ENCODE measurements around the gene LNX1.
A peak's percentile ranks its signal among the peaks of the same experiment; 100 is the strongest.

LNX1 gene

DNA sequence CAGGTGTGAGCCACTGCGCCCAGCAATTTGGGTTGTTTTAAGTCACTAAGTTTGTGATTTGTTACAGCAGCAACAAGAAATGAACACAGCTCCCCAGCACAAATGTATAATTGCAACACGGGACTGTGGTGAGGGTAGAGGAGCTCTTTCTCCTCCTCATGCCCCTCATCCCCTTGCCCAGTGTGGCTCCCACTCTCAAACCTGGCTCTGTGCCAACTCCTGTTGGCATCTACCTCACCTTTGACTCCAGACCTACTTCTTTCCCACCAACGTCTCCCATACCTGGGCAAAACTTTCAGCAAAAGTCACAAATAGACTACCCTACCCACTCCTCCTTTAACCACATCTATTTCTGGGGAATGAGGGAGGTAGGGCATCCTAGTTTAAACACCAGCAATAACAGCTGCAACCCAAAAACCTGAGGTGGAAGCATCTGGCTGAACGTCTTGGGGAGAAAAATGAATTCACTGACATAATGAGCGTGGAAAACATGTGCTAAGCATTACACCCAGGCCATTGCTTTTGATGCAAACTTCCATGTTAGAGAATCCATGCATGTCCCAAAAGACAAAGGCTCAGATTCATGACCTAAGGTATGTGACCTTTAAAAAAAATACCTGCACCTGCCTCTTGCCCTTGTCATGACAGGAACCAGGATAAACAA lies 19.2 kb downstream of the LNX1 start:
- no peak for DNase-seq

DNA sequence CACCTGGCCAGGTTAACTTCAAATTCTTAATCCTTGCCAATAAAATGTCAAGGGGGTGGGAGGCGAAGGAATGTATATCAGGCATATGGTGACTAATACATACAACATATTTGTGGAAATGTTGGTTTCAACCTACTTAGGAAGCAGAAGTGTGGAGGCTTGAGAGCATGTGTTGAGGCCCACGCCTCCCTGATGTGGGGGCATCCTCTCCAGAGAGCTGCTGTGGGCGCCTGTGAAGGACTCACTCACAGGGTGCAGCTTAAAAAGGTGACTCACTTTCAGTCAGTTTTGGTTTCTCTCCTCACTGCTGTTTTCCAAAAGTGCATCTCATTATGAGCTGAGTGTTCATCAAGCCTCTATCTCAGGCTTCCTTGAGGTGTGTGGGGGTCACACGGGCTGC lies 27.5 kb downstream of the LNX1 start:
- DNase-seq = no peak

DNA sequence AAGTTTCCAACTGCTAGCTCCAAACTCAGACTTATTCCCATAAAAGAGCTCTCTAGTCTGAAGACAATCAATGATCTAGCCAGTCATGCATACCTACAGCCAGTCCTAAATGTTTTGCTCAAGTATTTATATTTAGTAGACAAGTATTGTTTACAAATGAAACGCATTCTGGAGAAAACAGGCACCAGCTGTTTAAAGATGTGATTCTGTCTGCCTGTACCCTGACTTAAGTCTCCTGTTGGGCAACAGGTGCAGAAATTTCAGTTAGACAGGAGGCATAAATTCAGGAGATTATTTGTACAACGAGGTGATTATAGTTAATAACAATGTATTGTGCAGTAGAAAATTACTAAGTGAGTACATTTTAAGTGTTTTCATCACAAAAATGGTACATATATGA lies 28.9 kb downstream of the LNX1 start:
- DNase-seq = no peak

DNA sequence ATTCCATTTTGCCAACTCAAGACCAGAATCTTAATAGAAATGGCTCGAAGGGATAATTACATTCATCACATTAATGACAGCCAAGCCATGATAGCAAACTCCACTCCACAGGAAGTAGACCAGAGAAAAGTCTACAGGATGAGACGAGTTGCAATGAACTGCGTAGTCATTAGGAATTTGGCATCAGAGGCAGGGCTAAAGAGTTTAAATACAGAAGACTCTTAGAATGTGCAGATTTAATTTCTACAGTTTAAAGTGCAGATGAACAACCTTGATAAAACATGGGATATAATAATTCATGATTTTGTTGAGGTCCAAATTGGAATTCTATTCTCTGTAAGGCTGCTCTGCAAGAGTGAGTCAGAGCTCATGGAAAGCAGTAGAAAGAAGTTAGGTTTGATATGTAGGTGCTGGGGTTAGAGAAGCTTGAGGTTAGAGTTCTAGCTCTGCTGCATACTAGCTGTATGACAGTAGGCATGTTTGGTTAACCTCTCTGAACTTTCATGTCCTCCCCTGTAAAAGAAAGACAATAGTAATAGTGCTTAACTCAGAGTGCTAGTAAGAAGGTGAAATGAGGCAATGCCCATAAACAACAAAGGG lies 32.2 kb downstream of the LNX1 start:
- no peak for DNase-seq

DNA sequence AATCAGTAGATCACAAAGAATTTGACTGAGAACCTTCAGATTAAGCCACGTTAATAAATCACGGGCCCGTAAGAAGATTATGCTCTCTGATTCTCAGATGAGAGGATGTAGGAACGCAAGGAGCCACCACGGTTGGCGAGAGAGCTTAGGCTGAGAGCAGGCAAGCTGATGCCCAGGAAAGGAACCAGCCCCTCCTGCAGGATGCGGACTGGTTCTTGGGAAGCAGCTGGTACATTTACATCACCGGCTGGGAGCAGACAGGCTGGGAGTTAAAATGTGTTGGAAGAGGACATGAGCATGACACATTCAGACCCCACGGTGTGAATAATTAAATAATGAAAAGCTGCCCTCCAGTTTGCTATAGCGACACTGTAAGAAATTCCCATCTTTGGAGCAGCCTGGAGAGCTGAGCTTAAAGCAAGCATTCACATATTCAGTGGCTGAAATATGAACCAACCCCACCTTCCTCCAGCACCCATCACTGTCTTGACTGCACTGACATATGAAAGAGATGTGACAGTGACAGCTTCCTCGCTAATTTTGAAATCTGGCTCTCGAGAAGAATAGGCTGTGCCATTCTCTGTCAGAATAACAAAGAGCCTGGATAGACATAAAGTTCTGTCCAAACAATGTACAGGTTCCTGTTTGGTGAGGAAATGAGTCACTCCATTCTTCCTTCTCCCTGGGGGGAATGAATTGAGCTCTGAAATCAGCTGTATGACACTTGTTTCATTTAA lies 33.1 kb downstream of the LNX1 start:
- peak; percentile 1 for DNase-seq

DNA sequence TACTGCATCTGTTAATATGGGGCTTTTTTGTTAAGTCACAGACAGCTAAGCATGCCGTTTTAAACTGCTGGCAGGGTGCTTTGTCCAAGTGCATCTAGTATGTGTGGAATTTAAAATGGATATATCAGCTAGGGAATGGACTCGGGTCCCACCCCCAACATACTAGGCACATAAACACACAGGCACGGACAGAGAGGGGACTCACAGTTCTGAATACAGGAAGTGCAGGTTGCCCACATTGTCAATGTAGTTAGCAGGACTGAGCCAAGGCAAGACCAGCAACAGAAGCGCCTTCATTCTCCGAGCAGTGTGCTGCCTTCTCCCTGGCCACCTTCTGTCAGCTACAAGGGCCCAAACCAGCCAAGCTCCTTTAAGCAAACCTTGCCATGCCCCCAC lies 33.6 kb downstream of the LNX1 start:
- DNase-seq = no peak

DNA sequence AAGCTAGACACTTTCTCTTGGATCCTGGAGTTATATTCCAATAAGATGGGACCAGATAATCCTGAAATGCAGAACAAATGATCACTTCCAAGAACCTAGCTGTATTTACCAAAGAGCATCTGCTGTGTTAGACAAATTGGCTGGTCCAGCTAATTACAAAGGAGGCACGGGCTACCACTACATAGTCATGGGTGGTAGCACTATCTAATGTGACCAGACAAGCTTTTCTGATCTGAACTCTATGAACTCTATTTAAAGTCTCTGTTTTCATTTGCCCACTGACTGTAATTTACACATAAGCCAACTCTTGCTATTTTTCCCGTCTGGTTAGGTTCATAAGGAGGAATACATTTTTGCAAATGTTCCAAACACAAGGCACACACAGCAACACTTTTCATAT lies 34.6 kb downstream of the LNX1 start:
- no peak for DNase-seq

DNA sequence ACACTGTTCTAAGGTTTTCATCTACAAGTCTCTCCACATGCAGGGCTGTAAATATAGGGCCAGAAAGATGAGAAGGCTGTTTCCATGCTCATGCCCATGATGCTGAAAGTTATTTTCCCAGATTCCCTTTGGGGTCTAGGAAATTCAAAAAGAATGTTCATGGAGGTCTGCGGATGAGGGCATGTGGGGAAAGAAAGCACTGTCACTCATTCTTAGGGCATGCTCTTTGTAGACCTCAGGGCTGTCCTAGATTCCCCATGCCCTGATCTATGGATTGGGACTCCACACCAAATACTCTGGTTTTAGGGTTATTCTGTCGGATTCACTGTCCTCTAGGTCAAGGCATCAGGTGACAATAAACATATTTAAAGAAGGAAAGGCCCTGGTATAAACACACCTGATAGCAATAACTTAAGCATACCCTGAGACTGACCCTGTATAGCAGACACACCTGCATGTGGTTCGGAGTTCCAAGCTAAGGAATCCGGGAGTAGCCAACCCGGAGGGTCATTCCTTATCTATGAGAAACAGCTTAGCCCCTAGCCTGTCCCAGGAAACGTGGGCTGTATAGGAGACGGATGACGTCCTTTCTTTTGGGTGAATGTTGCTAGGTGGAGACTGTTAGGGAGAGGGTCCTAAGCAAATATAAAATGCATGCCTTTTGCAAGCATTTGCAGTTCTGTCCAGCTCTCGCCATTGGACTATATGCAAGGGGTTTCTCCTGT lies 37.6 kb downstream of the LNX1 start:
- no peak for DNase-seq

DNA sequence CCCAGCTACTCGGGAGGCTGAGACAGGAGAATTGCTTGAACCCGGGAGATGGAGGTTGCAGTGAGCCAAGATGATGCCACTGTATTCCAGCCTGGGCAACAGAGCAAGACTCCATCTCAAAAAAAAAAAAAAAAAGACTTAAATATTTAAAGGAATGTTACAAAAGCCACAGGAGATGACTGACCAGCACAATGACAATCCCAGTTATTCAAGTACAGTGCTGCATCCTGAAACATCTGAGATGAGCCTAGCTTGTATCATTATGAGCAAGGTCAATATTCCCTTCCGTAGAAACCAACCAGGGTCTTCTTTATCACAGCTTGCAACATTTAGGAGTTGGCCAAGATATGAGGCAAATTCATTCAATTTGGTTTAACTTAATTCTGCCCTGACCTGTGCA lies 38.6 kb downstream of the LNX1 start:
- DNase-seq = no peak

DNA sequence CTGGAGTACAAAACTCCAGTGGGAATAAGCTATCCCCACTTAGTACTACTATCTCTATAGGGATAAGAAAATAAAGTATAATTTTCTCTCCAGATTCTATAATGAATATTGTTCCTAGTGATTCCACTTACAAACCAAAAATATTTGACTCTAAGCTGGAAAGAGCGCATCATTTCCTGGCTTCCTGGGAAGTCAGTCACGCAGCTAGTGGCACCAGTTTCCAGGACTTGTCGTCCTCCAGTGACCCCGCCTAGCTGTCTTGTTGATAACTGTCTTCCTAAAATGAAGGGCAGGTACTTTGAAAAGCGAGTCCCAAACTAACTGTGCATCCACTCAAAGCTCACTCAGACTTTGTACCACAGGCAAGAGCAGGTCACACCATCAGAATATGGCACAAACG lies 39.3 kb downstream of the LNX1 start:
- no peak for DNase-seq

DNA sequence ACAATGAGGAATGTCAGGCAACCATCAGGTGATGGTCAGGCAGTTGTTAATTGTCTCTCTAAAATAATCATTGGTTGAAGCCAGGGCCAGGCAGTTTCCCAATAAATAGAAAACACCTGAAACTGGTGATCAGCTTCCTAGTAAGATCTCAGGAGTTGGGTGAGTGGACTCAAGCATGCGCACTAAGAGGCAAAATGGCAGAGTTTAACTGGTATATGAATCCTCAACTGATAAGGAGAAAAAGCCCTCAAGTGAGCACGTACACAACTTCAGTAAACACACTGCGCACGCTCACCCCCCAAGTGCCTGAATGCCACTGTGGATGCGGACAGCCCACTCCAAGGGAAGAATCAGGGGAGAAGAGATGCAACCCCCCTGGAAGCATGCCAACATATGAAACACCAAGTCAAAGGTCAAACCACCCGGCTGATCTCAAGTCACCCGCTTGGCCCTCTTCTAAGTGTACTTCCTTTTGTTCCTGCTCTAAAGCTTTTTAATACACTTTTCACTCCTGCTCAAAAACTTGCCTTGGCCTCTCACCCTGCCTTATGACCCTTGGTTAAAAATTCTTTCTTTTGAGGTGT lies 39.9 kb downstream of the LNX1 start:
- DNase-seq = no peak

DNA sequence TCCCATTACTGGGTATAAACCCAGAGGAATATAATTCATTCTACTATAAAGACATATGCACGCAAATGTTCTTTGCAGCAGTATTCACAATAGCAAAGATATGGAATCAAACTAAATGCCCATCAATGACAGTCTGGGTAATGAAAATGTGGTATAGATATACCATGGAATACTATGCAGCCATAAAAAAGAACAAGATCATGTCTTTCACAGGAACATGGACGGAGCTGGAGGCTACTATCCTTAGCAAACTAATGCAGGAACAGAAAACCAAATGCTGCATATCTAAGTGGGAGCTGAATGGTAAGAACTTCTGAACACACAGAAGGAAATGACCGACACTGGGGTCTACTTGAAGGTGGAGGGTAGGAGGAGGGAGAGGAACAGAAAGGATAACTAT lies 42.6 kb downstream of the LNX1 start:
- DNase-seq = no peak

DNA sequence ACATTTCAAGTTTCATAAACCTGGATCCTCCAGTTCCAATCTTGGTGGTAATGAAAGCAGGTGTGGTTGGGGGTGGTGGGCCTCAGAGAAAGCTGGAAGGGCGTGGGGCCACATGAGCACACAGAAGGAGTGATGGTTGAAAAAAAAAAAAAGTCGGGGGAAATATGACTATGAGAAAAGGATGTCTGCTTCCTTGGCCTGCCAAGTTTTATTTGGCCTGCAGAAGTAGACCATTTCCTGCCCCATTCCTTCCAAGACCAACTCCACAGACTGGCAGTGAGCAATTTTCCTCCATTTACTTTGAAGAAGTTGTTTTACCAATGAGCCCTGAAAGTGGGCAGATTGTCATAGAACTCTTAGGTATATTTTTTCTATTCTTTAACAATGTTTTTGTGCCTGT lies 43.3 kb downstream of the LNX1 start:
- DNase-seq = no peak

DNA sequence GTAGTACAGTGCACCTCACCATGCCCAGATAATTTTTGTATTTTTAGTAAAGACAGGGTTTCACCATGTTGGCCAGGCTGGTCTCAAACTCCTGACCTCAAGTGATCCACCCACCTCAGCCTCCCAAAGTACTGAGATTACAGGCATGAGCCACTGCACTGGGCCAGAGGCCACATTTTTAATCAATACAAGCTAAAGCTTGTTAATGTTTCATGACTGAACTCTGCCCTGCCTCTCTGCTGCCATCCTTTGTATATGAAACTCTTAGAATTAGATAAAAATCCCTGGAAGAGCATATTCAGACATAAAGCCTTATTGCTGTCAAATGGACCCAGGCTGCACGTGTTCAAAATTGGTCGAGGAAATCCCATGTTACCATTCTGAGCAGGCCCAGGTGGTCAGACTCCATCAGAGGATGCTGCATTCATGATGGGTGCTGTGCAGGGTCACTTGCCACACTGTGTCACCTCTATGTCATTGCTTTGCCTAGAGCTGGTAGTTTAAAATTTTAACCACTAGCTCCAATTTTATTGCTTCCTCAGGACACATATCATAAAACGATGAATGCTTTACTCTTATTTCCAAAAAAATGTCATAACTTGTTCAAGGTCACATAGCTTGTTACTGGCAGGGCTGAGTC lies 45.2 kb downstream of the LNX1 start:
- DNase-seq = no peak

DNA sequence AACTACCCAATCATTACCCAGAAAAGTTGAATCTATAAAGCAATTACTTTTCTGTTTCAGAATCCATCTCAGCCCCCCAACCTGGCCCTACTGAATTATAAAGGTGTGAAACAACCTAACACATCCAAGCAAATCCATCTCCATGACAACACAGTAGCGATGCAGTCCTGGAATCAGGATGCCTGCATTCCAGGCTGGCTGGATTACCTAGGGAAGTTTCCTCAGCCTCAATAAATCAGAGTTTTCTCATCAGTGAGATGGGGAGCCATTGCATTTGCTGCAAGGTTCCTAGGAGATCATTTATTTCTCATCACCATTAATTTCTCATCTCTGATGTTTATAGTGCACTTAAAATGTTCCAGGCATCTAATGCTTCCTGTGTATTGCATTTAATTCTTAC lies 46.0 kb downstream of the LNX1 start:
- no peak for DNase-seq

DNA sequence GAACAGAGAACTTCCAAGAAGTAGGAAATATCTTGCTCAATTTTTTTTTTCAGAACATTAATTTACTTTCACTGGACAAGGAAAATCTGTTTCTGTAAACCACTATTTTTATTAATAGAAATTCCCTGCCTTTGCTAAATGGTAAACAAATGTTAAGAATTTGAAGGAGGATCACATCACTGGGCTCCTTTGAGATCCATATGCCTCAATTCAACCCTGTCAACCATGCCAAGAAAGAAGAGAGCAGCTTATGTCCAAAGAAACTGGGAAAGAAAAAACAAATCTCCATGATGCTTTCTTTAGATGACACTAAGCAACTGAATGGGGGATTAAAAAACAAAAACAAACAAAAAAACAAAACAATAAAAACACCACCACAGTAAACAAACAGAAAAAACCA lies 47.7 kb downstream of the LNX1 start:
- no peak for DNase-seq

DNA sequence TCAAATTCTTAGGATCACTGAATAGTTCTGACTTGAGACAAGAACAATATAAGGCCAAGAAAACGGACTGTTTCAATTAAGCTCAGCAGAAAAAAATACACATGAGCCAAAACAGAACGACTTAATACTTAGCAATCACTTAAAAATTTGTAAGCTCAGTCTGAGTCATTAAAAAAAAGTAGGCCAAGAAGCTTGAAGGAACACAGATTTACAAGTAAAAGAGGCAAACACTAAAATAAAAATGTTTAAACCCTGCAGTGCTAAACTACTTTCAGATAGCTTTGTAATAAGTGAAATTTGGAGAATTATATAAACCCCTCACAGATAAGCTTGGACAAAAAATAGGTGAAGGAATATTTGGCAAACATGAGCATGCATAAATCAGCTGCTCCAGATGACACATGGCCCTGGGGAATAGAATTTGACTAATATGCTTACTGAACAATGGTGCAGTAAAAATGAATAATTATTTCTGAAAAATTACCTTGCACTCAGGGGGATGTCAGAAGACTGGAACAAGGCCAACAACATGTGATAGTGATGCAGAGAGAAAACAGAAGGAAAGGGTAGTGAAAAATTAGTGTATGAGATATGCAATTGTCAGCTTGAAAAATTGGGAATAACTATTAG lies 49.6 kb downstream of the LNX1 start:
- no peak for DNase-seq

DNA sequence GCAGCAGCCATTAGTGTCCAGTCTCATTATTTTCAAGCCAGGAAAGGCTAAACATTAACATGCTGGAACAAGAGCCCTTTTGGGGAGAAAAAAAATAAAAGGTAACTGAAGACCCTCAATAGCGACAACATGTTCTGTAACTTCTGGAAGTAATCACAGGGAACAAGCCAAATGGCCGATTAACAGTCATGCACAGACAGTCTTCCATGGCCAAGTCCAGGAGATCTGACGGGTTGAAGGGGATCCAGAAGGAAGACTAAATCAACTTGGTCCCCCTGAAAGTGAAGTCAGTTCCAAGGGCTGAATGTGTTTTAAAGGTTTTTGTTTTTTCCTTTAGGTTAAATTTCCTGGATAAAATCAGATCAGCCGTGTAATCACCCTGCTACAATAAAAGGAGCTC lies 52.5 kb downstream of the LNX1 start:
- DNase-seq = no peak

DNA sequence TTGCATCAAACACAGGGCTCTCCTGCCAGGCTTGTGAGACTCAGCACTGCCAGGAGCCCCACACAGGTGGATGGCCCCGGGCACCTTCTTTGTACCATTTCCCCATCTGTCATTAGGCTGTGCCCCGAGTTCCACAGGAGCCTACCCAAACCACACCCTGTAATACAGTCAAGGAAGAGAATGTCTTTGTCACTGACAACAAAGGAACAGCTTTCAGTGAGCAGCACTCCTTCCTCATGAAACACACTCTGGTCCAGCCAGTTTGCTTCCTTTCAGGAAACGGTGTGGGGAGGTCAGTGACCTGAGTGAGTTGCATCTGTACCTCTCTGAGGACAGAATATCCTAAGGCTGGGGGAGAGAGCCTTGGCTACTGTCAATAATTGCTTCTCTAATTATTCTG lies 53.7 kb downstream of the LNX1 start:
- DNase-seq = no peak

DNA sequence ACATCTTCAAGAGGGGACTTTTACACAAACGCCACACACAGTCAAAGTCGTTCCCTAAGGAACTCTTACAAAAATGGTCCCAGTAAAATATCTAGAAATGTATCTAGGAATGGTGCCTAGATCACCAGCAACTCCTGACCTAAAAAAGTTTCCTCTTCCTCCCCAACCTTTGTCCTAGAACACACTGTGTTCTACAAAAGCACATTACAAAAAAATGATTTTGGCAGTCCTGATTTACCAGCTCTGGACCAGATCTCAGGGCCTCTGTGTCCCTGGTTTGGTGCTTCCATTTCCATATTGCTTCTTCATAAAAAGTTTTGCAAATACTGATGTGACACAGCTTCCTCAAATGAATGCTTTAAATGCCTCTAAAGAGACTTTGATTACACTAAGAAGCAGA lies 55.0 kb downstream of the LNX1 start:
- no peak for DNase-seq

DNA sequence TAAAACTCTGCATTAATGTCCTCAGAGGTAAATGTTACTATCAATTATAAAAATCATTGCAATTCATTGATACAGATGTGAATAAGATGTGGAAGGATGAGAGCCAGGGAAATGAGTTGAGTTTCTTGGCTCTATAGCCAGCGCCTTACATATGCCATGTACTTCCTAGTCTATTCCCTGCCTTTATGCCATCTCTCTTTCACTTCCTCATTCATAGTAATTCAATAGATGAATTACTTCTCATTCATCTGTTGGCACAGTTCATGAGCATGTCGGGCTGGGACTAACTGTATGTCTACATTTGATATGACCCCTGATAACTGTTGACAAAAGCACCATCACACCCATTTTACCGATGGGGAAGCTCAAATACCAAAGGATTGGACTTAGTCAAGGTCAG lies 55.7 kb downstream of the LNX1 start:
- DNase-seq = no peak

DNA sequence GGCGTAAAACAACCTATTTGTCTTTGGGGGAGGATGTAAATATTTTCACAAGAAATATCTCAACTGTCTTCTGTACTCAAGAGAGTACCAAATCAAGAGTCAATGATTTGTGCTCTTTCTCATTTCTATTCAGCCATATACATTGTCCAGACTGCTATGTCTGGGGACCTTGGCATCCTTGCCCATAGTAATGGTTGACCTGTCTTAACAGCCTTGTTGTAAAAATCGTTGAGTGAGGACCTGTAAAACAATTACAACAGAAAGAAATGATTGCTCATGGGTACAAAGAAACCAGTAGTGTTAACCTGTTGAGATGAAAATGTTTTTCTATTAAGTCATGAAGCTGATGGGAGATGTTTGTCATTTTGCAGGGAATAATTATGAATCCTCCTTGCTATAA lies 56.6 kb downstream of the LNX1 start:
- DNase-seq = no peak

DNA sequence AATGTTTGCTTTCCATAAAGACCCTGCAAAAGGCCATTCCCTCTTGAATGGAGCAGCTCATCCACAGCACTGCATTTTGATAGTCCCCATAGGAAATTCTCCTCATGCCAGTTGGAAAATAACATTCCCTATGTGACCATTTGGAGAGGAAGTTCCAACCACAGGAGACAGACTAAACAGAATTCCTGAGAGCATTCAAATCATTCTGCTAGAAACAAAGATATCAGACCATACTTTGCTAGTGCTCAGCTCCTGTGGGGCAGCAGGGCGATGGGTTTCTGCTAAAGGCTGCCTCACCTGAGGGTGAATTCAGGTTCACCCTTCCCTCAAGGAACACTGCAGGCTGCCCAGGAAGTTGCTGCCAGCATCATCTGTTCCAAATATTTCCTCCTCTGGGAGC lies 58.8 kb downstream of the LNX1 start:
- no peak for DNase-seq
